Astrocyte (in vitro differentiated cells and primary cell): ENCODE data around the gene ABCC11. TPM values are rescaled to one million over a fixed set of nuclear protein-coding genes. Genes with fewer than 3 reads are reported as not detected.

Source experiments
- DNase-seq: peaks from one replicate; pipeline ENCODE4 v3.0.0-alpha.2; 2010; ENCODE audit warnings: low read depth
- FAIRE-seq: peaks from 2 replicates; lab custom pipeline; 2011; peaks lifted over from hg19 to GRCh38; lab: Jason Lieb, UNC
- H2AFZ ChIP-seq: 2 replicates; pipeline ENCODE4 v1.6.0; 2012; ENCODE audit warnings: low read depth, low read length, inconsistent platforms
- H3K27ac ChIP-seq: 2 replicates; pipeline ENCODE4 v1.5.1; 2011; ENCODE audit warnings: low read depth, low read length, inconsistent platforms
- H3K27me3 ChIP-seq: 2 replicates; pipeline ENCODE4 v1.6.0; 2011; ENCODE audit warnings: low read length, inconsistent platforms; ENCODE audit not compliant: insufficient read depth
- H3K36me3 ChIP-seq: 2 replicates; pipeline ENCODE4 v1.5.1; 2011; ENCODE audit warnings: low read length, inconsistent platforms; ENCODE audit not compliant: insufficient read depth
- H3K4me1 ChIP-seq: 2 replicates; pipeline ENCODE4 v1.5.1; 2011; ENCODE audit warnings: low read length, inconsistent platforms; ENCODE audit not compliant: insufficient read depth
- H3K4me2 ChIP-seq: 2 replicates; pipeline ENCODE4 v1.6.0; 2012; ENCODE audit warnings: low read length, inconsistent platforms
- H3K4me3 ChIP-seq: 2 replicates; pipeline ENCODE4 v1.5.1; 2011; ENCODE audit warnings: low read depth, mild to moderate bottlenecking, low read length, inconsistent platforms; ENCODE audit not compliant: insufficient read depth
- H3K79me2 ChIP-seq: 2 replicates; pipeline ENCODE4 v1.6.0; 2012; ENCODE audit warnings: mild to moderate bottlenecking, low read length, inconsistent platforms; ENCODE audit not compliant: insufficient read depth
- H3K9ac ChIP-seq: 2 replicates; pipeline ENCODE4 v1.6.0; 2012; ENCODE audit warnings: mild to moderate bottlenecking, low read length, inconsistent platforms
- H3K9me3 ChIP-seq: 2 replicates; pipeline ENCODE4 v1.5.1; 2012; ENCODE audit warnings: low read depth, mild to moderate bottlenecking, low read length, inconsistent platforms; ENCODE audit not compliant: insufficient read depth
- H4K20me1 ChIP-seq: 2 replicates; pipeline ENCODE4 v1.6.0; 2012; ENCODE audit warnings: low read length, inconsistent platforms; ENCODE audit not compliant: insufficient read depth
- H3K27ac Mint-ChIP-seq: one replicate; pipeline ENCODE4 v1.8.0; 2021; ENCODE audit warnings: mild to moderate bottlenecking, mixed read lengths; ENCODE audit not compliant: unreplicated experiment
- H3K27me3 Mint-ChIP-seq: one replicate; pipeline ENCODE4 v1.8.0; 2021; ENCODE audit warnings: low read depth, mixed read lengths; ENCODE audit not compliant: unreplicated experiment
- H3K36me3 Mint-ChIP-seq: one replicate; pipeline ENCODE4 v1.8.0; 2021; ENCODE audit warnings: low read depth, mixed read lengths; ENCODE audit not compliant: unreplicated experiment
- H3K4me1 Mint-ChIP-seq: one replicate; pipeline ENCODE4 v1.8.0; 2021; ENCODE audit warnings: low read depth, mixed read lengths; ENCODE audit not compliant: unreplicated experiment
- H3K4me3 Mint-ChIP-seq: one replicate; pipeline ENCODE4 v1.8.0; 2021; ENCODE audit warnings: mild to moderate bottlenecking, moderate library complexity, mixed read lengths; ENCODE audit not compliant: unreplicated experiment
- H3K9me3 Mint-ChIP-seq: one replicate; pipeline ENCODE4 v1.8.0; 2021; ENCODE audit warnings: mild to moderate bottlenecking, mixed read lengths; ENCODE audit not compliant: unreplicated experiment
- EZH2 ChIP-seq: IDR thresholded peaks from 2 replicates; pipeline ENCODE4 v1.6.1; 2012; ENCODE audit warnings: mild to moderate bottlenecking, low read length, inconsistent platforms; ENCODE audit not compliant: insufficient read depth
- total RNA-seq: library from RNA; stranded (reverse); gene quantifications from 2 replicates; pipeline ENCODE4 v1.2.1, GENCODE V29; 2021
- TF ChIP-seq, protein P1 (sequence below): IDR thresholded peaks from 2 replicates; pipeline ENCODE4 v1.5.1; 2011; ENCODE audit warnings: low read depth, mild to moderate bottlenecking, inconsistent platforms, low read length, moderate library complexity; ENCODE audit not compliant: insufficient read depth

Gene ABCC11
- total RNA-seq, 1 donor from 2014 or later, result 0.32 TPM

DNA sequence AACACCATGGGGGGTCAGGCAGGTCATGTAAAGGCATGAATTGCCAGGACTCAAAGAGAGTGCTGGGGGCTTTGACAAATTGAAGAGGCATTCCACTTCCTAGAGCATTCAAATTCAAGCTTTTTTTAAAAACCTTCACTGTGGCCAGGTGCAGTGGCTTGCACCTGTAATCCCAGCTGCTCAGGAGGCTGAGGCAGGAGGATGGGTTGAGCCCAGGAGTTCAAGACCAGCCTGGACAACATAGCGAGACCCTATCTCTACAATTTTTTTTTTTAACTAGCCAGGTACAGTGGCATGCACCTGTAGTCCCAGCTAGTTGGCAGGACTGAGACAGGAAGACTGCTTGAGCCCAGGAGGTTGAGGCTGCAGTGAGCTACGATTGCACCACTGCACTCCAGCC, 108.8 kb downstream of the ABCC11 start:
- Histone ChIP-seq H3K9ac (no peak overlapping the region), H3K27me3 (no peaks in the 10 kb centered on the region), H3K36me3 (no peaks in the 10 kb centered on the region), H3K79me2 (no peaks in the 10 kb centered on the region), H2AFZ (no peak overlapping the region), H3K9me3 (no peaks in the 10 kb centered on the region), H4K20me1 (no peaks in the 10 kb centered on the region), H3K4me2 (no peak overlapping the region), H3K4me1 (peaks cover under 1% of the 10 kb centered on the region), H3K4me3 (no peak overlapping the region), H3K27ac (no peak overlapping the region)
- H3K27me3 Mint-ChIP-seq, result peaks cover 17% of the 10 kb centered on the region
- no peaks in the 10 kb centered on the region for H3K9me3 Mint-ChIP-seq
- H3K4me1 Mint-ChIP-seq, result peaks cover 7% of the 10 kb centered on the region
- H3K4me3 Mint-ChIP-seq, result no peak overlapping the region
- H3K27ac Mint-ChIP-seq, result no peak overlapping the region
- H3K36me3 Mint-ChIP-seq, result no peaks in the 10 kb centered on the region
- no peak for TF ChIP-seq EZH2
- TF ChIP-seq, protein P1, sequence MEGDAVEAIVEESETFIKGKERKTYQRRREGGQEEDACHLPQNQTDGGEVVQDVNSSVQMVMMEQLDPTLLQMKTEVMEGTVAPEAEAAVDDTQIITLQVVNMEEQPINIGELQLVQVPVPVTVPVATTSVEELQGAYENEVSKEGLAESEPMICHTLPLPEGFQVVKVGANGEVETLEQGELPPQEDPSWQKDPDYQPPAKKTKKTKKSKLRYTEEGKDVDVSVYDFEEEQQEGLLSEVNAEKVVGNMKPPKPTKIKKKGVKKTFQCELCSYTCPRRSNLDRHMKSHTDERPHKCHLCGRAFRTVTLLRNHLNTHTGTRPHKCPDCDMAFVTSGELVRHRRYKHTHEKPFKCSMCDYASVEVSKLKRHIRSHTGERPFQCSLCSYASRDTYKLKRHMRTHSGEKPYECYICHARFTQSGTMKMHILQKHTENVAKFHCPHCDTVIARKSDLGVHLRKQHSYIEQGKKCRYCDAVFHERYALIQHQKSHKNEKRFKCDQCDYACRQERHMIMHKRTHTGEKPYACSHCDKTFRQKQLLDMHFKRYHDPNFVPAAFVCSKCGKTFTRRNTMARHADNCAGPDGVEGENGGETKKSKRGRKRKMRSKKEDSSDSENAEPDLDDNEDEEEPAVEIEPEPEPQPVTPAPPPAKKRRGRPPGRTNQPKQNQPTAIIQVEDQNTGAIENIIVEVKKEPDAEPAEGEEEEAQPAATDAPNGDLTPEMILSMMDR, result no peak
- FAIRE-seq (no peak), DNase-seq (no peak)

DNA sequence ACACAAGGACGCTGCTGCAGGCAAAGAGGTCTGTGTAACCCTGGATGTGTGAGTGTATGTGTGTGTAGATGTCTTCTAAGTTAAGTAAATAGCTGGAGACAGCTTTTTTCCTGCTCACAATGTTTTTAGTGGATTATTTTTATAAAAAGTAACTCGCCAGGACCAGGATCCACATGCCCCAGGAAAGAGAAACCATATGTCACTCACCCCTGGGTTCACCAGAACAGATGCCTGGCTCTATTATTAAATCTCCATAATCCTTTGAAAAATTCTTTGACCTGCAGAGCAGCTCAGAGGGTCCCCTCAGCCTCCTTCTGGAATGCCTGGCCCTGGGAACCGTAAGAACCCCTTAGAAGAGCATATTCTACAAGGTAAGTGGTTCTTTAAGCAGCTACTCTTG, 109.5 kb downstream of the ABCC11 start:
- Mint-ChIP-seq H3K4me3 (no peak overlapping the region), H3K27ac (no peak overlapping the region), H3K9me3 (no peaks in the 10 kb centered on the region), H3K27me3 (peaks cover 18% of the 10 kb centered on the region), H3K36me3 (no peaks in the 10 kb centered on the region), H3K4me1 (peaks cover 7% of the 10 kb centered on the region)
- Histone ChIP-seq H2AFZ (no peak overlapping the region), H3K27me3 (no peaks in the 10 kb centered on the region), H4K20me1 (no peaks in the 10 kb centered on the region), H3K4me1 (no peaks in the 10 kb centered on the region), H3K27ac (no peak overlapping the region), H3K9me3 (no peaks in the 10 kb centered on the region), H3K36me3 (no peaks in the 10 kb centered on the region), H3K4me2 (no peak overlapping the region), H3K4me3 (no peak overlapping the region), H3K79me2 (no peaks in the 10 kb centered on the region), H3K9ac (no peak overlapping the region)
- FAIRE-seq (no peak), DNase-seq (no peak)
- TF ChIP-seq, protein P1, result no peak
- no peak for TF ChIP-seq EZH2

DNA sequence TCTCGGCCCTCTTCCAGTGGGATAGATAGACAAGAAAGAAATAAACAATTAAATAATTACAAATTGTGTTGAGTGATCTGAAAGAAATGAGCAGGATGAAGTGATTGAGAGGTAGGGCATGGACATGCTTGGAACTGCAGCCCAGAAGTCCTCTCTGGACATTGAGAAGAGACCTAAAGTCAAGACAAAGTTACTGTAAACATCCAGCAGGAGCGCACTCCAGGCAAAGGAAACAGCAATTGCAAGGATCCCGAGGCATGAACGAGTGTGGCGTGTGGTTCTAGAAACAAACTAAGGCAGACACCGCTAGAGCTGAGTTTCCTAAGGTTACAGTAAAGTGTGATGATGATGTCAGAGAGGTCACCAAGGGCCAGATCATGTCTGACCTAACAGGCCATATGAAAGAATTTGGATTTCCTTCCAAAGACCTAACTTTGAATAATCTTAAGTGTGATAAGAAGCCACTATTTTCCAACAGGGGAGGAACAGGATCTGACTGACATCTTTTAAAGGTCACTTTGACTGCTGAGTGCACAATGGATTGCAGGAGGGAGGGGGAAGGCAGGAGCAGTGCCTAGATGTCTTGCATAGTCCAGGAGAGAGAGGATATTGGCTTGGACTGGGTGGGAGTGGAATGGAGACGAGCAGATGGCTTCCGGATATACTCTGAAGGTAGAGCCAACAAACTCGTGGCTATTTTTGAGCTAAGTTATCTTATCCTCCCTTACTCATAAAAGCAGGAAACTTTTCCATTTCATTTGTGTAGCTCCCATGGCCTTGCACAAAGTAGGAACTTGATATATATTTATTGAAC, 110.6 kb downstream of the ABCC11 start:
- no peak overlapping the region for H3K9ac ChIP-seq
- no peaks in the 10 kb centered on the region for H3K9me3 Mint-ChIP-seq
- H3K4me3 ChIP-seq, result no peak overlapping the region
- no peaks in the 10 kb centered on the region for H3K4me1 ChIP-seq
- H4K20me1 ChIP-seq, result no peaks in the 10 kb centered on the region
- H3K36me3 ChIP-seq, result no peaks in the 10 kb centered on the region
- H3K36me3 Mint-ChIP-seq, result no peaks in the 10 kb centered on the region
- H3K27ac ChIP-seq, result no peak overlapping the region
- no peaks in the 10 kb centered on the region for H3K27me3 ChIP-seq
- no peak for TF ChIP-seq EZH2
- TF ChIP-seq, protein P1, result no peak
- no peaks in the 10 kb centered on the region for H3K79me2 ChIP-seq
- H3K27me3 Mint-ChIP-seq, result peaks cover 15% of the 10 kb centered on the region
- H3K27ac Mint-ChIP-seq, result no peak overlapping the region
- no peaks in the 10 kb centered on the region for H3K9me3 ChIP-seq
- H3K4me1 Mint-ChIP-seq, result peaks cover 7% of the 10 kb centered on the region
- FAIRE-seq (no peak), DNase-seq (peak; percentile 37)
- no peak overlapping the region for H2AFZ ChIP-seq
- H3K4me2 ChIP-seq, result no peak overlapping the region
- no peak overlapping the region for H3K4me3 Mint-ChIP-seq
